Neural cell (in vitro differentiated cells): ENCODE data around the gene FASTKD1. TPM values are rescaled to one million over a fixed set of nuclear protein-coding genes. Genes with fewer than 3 reads are reported as not detected.
"Not testable (repeated sequence)": the region's sequence is repeated elsewhere in the genome, so short reads cannot be mapped to it uniquely, and the experiment has no call there.

Experiments
- H2AFZ ChIP-seq: fragments of 200-600, 300-800 bp; sonication (generic), shearing (Covaris generic); 2 replicates; pipeline ENCODE4 v1.6.0; 2014; ENCODE audit warnings: low read depth, mild to moderate bottlenecking, antibody characterized with exemption, low read length, moderate library complexity
- H3F3A ChIP-seq: fragments of 200-600 bp; shearing (Covaris generic); 2 replicates; pipeline ENCODE4 v1.6.1; 2016; ENCODE audit warnings: mild to moderate bottlenecking, moderate library complexity, mixed read lengths, antibody characterized with exemption, low read length; ENCODE audit not compliant: insufficient read depth, poor library complexity, severe bottlenecking
- H3K27ac ChIP-seq: fragments of 200-600, 300-800 bp; sonication (generic), shearing (Covaris generic); 2 replicates; pipeline ENCODE4 v1.5.1; 2014; ENCODE audit warnings: mild to moderate bottlenecking, low read length, moderate library complexity
- H3K27me3 ChIP-seq: fragments of 300-800, 200-600 bp; sonication (generic), shearing (Covaris generic); 2 replicates; pipeline ENCODE4 v1.6.0; 2014; ENCODE audit warnings: mild to moderate bottlenecking, low read depth, low read length, moderate library complexity; ENCODE audit not compliant: insufficient read depth
- H3K36me3 ChIP-seq: fragments of 300-800, 200-600 bp; sonication (generic), shearing (Covaris generic); 2 replicates; pipeline ENCODE4 v1.5.1; 2014; ENCODE audit warnings: mild to moderate bottlenecking, antibody characterized with exemption, low read length, moderate library complexity; ENCODE audit not compliant: insufficient read depth
- H3K4me2 ChIP-seq: fragments of 300-800, 200-600 bp; sonication (generic), shearing (Covaris generic); 2 replicates; pipeline ENCODE4 v1.6.0; 2014; ENCODE audit warnings: mild to moderate bottlenecking, low read length
- H3K4me3 ChIP-seq: fragments of 300-800, 200-600 bp; sonication (generic), shearing (Covaris generic); 2 replicates; pipeline ENCODE4 v1.5.1; 2014; ENCODE audit warnings: mild to moderate bottlenecking, low read length, moderate library complexity
- H3K79me2 ChIP-seq: fragments of 200-600 bp; shearing (Covaris generic); replicated peaks from 2 replicates; pipeline ENCODE4 v1.6.0; 2014; ENCODE audit warnings: mild to moderate bottlenecking, low read length, moderate library complexity; ENCODE audit not compliant: insufficient read depth
- H3K9ac ChIP-seq: fragments of 300-800, 200-600 bp; sonication (generic), shearing (Covaris generic); 2 replicates; pipeline ENCODE4 v1.6.1; 2016; ENCODE audit warnings: mild to moderate bottlenecking, low read length, mixed read lengths
- H3K9me2 ChIP-seq: fragments of 200-600 bp; shearing (Covaris generic); 2 replicates; pipeline ENCODE4 v1.6.1; 2016; ENCODE audit warnings: mild to moderate bottlenecking, low read length, mixed read lengths; ENCODE audit not compliant: insufficient read depth
- H3K9me3 ChIP-seq: fragments of 200-600, 300-800 bp; sonication (generic), shearing (Covaris generic); 2 replicates; pipeline ENCODE4 v1.6.1; 2016; ENCODE audit warnings: mild to moderate bottlenecking, mixed run types, low read length, moderate library complexity, mixed read lengths
- H4K20me1 ChIP-seq: fragments of 200-600 bp; shearing (Covaris generic); 2 replicates; pipeline ENCODE4 v1.6.1; 2016; ENCODE audit warnings: mild to moderate bottlenecking, mixed run types; ENCODE audit not compliant: insufficient read depth
- EP300 ChIP-seq: fragments of 450-650 bp; conservative IDR thresholded peaks from 2 replicates; pipeline ENCODE4 v1.6.1; 2014; ENCODE audit warnings: antibody characterized with exemption, mild to moderate bottlenecking, moderate library complexity; ENCODE audit not compliant: poor library complexity, severe bottlenecking
- EZH2 ChIP-seq: fragments of 200-600, 300-800 bp; shearing (Covaris generic), sonication (generic); IDR thresholded peaks from 2 replicates; pipeline ENCODE4 v1.6.1; 2014; ENCODE audit warnings: antibody characterized with exemption, low read length, borderline replicate concordance, mild to moderate bottlenecking; ENCODE audit not compliant: insufficient read depth, poor library complexity, severe bottlenecking
- MXI1 ChIP-seq: fragments of 450-650 bp; conservative IDR thresholded peaks from 2 replicates; pipeline ENCODE4 v1.6.1; 2014; ENCODE audit warnings: antibody characterized with exemption, mild to moderate bottlenecking; ENCODE audit not compliant: poor library complexity, severe bottlenecking
- POLR2AphosphoS5 ChIP-seq: IDR thresholded peaks from 2 replicates; pipeline ENCODE4 v1.6.1; 2012
- RAD21 ChIP-seq: fragments of 450-650 bp; conservative IDR thresholded peaks from 2 replicates; pipeline ENCODE4 v1.6.1; 2014; ENCODE audit warnings: antibody characterized with exemption, mild to moderate bottlenecking, moderate library complexity
- SMC3 ChIP-seq: fragments of 450-650 bp; conservative IDR thresholded peaks from 2 replicates; pipeline ENCODE4 v1.6.1; 2014; ENCODE audit warnings: antibody characterized with exemption, mild to moderate bottlenecking, moderate library complexity; ENCODE audit not compliant: poor library complexity
- TAF1 ChIP-seq: IDR thresholded peaks from 2 replicates; pipeline ENCODE4 v1.6.1; 2012; ENCODE audit warnings: low read depth
- polyA plus RNA-seq: library from polyadenylated mRNA; depleted of rRNA; stranded (reverse); fragments of >200 nt; gene quantifications from 2 replicates; pipeline ENCODE4 v1.2.3, GENCODE V29; 2014
- TF ChIP-seq, protein P1 (sequence below): IDR thresholded peaks from 2 replicates; pipeline ENCODE4 v1.6.1; 2012; ENCODE audit warnings: borderline replicate concordance
- TF ChIP-seq, protein P2 (sequence below): fragments of 450-650 bp; IDR thresholded peaks from 2 replicates; pipeline ENCODE4 v1.5.1; 2014; ENCODE audit warnings: antibody characterized with exemption, mild to moderate bottlenecking, moderate library complexity; ENCODE audit not compliant: poor library complexity, severe bottlenecking

The FASTKD1 gene
- polyA plus RNA-seq, 1 donor from 2014 or later = 50.3 TPM

DNA sequence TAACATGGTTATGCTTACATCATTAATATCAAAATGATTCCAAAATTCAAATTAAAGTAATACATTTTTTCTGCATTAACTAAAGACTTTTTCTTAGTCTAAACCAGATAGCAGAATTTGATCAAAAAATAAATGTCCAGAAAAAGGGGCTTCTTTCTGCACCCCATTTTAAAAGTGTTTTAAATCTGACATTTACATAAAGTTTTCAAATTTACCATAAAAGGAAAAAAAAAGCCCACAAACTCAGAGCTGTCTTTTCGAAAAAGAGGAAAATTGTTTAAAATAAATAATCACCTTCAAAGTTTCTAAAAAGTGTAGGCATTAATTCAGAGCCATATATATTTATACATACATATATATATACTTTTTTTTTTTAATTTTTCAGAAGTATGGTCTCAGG lies 1.5 kb downstream of the FASTKD1 start:
- Histone ChIP-seq H3K4me3 (peak overlapping the region; percentile 93), H3K27ac (no peak overlapping the region), H3K9ac (no peak overlapping the region), H3K79me2 (peaks cover 33% of the 10 kb centered on the region), H3K4me2 (peak overlapping the region; percentile 33), H3F3A (no peaks in the 10 kb centered on the region), H3K27me3 (no peaks in the 10 kb centered on the region), H4K20me1 (no peaks in the 10 kb centered on the region), H3K9me3 (no peaks in the 10 kb centered on the region), H3K36me3 (no peaks in the 10 kb centered on the region), H3K9me2 (no peaks in the 10 kb centered on the region), H2AFZ (no peak overlapping the region)
- TF ChIP-seq TAF1 (no peak), RAD21 (no peak), POLR2AphosphoS5 (no peak), MXI1 (no peak)

DNA sequence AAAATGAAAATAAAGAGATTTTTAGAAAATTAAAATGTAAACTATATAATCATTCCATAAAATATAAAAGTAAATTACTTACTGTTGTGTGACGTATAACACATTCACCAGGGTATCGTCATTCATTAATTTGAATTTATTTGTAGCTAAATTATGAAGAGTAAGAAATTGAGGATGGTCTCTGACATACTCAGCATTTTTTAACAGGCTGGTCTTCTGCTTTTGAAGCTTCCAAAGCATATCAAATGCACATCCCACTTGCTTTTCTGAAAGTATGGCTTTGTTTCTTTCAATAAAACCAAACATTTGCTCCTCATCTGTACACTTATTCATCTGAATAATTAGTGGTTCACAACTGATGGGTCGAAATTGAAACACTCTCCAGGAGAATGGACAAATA lies 2.1 kb downstream of the FASTKD1 start:
- Histone ChIP-seq H3K9me2 (no peaks in the 10 kb centered on the region), H3K27me3 (no peaks in the 10 kb centered on the region), H3K9ac (no peak overlapping the region), H3K36me3 (no peaks in the 10 kb centered on the region), H3F3A (no peaks in the 10 kb centered on the region), H3K4me2 (peak overlapping the region; percentile 33), H4K20me1 (no peaks in the 10 kb centered on the region), H2AFZ (no peak overlapping the region), H3K9me3 (no peaks in the 10 kb centered on the region), H3K79me2 (peaks cover 33% of the 10 kb centered on the region), H3K27ac (no peak overlapping the region), H3K4me3 (peak overlapping the region; percentile 93)
- TF ChIP-seq, protein P1, sequence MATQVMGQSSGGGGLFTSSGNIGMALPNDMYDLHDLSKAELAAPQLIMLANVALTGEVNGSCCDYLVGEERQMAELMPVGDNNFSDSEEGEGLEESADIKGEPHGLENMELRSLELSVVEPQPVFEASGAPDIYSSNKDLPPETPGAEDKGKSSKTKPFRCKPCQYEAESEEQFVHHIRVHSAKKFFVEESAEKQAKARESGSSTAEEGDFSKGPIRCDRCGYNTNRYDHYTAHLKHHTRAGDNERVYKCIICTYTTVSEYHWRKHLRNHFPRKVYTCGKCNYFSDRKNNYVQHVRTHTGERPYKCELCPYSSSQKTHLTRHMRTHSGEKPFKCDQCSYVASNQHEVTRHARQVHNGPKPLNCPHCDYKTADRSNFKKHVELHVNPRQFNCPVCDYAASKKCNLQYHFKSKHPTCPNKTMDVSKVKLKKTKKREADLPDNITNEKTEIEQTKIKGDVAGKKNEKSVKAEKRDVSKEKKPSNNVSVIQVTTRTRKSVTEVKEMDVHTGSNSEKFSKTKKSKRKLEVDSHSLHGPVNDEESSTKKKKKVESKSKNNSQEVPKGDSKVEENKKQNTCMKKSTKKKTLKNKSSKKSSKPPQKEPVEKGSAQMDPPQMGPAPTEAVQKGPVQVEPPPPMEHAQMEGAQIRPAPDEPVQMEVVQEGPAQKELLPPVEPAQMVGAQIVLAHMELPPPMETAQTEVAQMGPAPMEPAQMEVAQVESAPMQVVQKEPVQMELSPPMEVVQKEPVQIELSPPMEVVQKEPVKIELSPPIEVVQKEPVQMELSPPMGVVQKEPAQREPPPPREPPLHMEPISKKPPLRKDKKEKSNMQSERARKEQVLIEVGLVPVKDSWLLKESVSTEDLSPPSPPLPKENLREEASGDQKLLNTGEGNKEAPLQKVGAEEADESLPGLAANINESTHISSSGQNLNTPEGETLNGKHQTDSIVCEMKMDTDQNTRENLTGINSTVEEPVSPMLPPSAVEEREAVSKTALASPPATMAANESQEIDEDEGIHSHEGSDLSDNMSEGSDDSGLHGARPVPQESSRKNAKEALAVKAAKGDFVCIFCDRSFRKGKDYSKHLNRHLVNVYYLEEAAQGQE = no peak
- TF ChIP-seq EP300 (no peak), POLR2AphosphoS5 (no peak), TAF1 (no peak), RAD21 (no peak), EZH2 (no peak), SMC3 (no peak), MXI1 (no peak)
- TF ChIP-seq, protein P2, sequence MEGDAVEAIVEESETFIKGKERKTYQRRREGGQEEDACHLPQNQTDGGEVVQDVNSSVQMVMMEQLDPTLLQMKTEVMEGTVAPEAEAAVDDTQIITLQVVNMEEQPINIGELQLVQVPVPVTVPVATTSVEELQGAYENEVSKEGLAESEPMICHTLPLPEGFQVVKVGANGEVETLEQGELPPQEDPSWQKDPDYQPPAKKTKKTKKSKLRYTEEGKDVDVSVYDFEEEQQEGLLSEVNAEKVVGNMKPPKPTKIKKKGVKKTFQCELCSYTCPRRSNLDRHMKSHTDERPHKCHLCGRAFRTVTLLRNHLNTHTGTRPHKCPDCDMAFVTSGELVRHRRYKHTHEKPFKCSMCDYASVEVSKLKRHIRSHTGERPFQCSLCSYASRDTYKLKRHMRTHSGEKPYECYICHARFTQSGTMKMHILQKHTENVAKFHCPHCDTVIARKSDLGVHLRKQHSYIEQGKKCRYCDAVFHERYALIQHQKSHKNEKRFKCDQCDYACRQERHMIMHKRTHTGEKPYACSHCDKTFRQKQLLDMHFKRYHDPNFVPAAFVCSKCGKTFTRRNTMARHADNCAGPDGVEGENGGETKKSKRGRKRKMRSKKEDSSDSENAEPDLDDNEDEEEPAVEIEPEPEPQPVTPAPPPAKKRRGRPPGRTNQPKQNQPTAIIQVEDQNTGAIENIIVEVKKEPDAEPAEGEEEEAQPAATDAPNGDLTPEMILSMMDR = no peak

DNA sequence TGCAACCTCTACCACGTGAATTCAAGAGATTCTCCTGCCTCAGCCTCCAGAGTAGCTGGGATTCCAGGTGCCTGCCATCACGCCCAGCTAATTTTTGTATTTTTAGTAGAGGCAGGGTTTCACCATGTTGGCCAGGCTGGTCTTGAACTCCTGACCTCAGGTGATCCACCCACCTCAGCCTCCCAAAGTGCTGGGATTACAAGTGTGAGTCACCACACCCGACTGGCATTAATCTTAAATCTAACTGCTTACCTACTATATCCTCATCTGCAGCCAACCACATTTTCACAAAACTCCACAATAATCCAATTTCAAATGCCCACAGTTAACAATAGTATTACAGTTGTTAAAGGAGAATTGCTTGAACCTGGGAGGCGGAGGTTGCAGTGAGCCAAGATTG lies 2.9 kb downstream of the FASTKD1 start:
- Histone ChIP-seq H3K4me3 (peak overlapping the region; percentile 4), H3K79me2 (peaks cover 33% of the 10 kb centered on the region)
- H3K27ac ChIP-seq, H4K20me1 ChIP-seq, H3K36me3 ChIP-seq, H2AFZ ChIP-seq, H3K4me2 ChIP-seq, H3F3A ChIP-seq, H3K9ac ChIP-seq, H3K27me3 ChIP-seq, H3K9me3 ChIP-seq, H3K9me2 ChIP-seq: not testable (repeated sequence)
